K562 (cell line): ENCODE measurements around the gene ANKRD34A. TPM values are rescaled to one million over a fixed set of nuclear protein-coding genes. Genes with fewer than 3 reads are reported as not detected.

Experiments used
- ATAC-seq: fragments of 200-7000 bp; cut with Tn5 transposase; 3 replicates; pipeline ENCODE4 v1.9.1; 2020; ENCODE audit warnings: moderate library complexity
- BruUV-seq: library from RNA; stranded (reverse); fragments of 400-500 nt; replicated peaks from 2 replicates; lab custom pipeline; 2021; lab: Mats Ljungman, UMichigan
- CTCF ChIA-PET: fragments of 300-600 bp; formaldehyde crosslinking; extraction: SDS; loops from one replicate; lab custom pipeline; 2021; ENCODE audit warnings: low intra/inter-chr PET ratio; lab: Yijun Ruan, JAX
- POLR2A ChIA-PET: fragments of 300-600, 350-650 bp; sonication (Branson Sonifier 250); formaldehyde crosslinking; extraction: SDS; loops from one replicate; lab custom pipeline; 2021; ENCODE audit warnings: antibody characterized with exemption, inconsistent platforms; lab: Yijun Ruan, JAX
- DNase-seq, 4 experiments: peaks; one replicate each; pipeline versions ENCODE4 v3.0.0 to v3.0.0-alpha.2; 2011 to 2018; ENCODE audit warnings: low spot score in 3 of 4, mixed read lengths in 3 of 4; ENCODE audit errors: extremely low read depth in 1 of 4
- FAIRE-seq: peaks from 2 replicates; lab custom pipeline; 2011; peaks lifted over from hg19 to GRCh38; lab: Jason Lieb, UNC
- H2AFZ ChIP-seq: 2 replicates; pipeline ENCODE4 v1.6.0; 2011; ENCODE audit warnings: low read depth, low read length, control low read depth, inconsistent platforms
- H3K27ac ChIP-seq: fragments of 200-600 bp; 3 replicates; pipeline ENCODE4 v1.8.0; 2011; ENCODE audit warnings: low read depth, mild to moderate bottlenecking, control low read depth, inconsistent platforms, low read length, moderate library complexity, mixed read lengths; ENCODE audit errors: extremely low read depth
- H3K27me3 ChIP-seq, 2 experiments: fragments of 300-600 bp in 1 of 2; 2 replicates in 1 of 2; 3 replicates in 1 of 2; pipeline versions ENCODE4 v1.6.0 to v1.8.0; 2011; ENCODE audit warnings: inconsistent platforms in 2 of 2, low read length in 2 of 2, mild to moderate bottlenecking in 1 of 2, mixed read lengths in 1 of 2, moderate library complexity in 1 of 2; ENCODE audit not compliant: control insufficient read depth in 2 of 2, insufficient read depth in 2 of 2
- H3K36me3 ChIP-seq: fragments of 300-600 bp; 3 replicates; pipeline ENCODE4 v1.8.0; 2011; ENCODE audit warnings: mild to moderate bottlenecking, low read length, inconsistent platforms; ENCODE audit not compliant: control insufficient read depth, insufficient read depth
- H3K4me1 ChIP-seq, 2 experiments: fragments of 200-600 bp in 1 of 2; replicated peaks in 1 of 2; 2 replicates in 1 of 2; 3 replicates in 1 of 2; pipeline versions ENCODE4 v1.5.1 to v1.8.0; 2011; ENCODE audit warnings: inconsistent platforms in 2 of 2, low read length in 2 of 2, mild to moderate bottlenecking in 1 of 2, mixed read lengths in 1 of 2, moderate library complexity in 1 of 2; ENCODE audit not compliant: control insufficient read depth in 2 of 2, insufficient read depth in 2 of 2
- H3K4me2 ChIP-seq: 2 replicates; pipeline ENCODE4 v1.6.1; 2011; ENCODE audit warnings: low read length, control low read depth, inconsistent platforms, mixed read lengths; ENCODE audit not compliant: insufficient read depth
- H3K4me3 ChIP-seq: fragments of 200-600 bp; sonication (generic), shearing (Covaris generic); 2 replicates; pipeline ENCODE4 v1.5.1; 2016; ENCODE audit warnings: control low read depth, inconsistent platforms
- H3K79me2 ChIP-seq: fragments of 200-600 bp; 3 replicates; pipeline ENCODE4 v1.8.0; 2011; ENCODE audit warnings: low read length, inconsistent platforms; ENCODE audit not compliant: control insufficient read depth, insufficient read depth
- H3K9ac ChIP-seq, 2 experiments: 2 replicates each; pipeline versions ENCODE4 v1.6.0 to v1.6.1; 2011; ENCODE audit warnings: low read depth in 2 of 2, low read length in 2 of 2, control low read depth in 1 of 2, inconsistent platforms in 1 of 2, mild to moderate bottlenecking in 1 of 2, mixed read lengths in 1 of 2; ENCODE audit not compliant: insufficient read depth in 1 of 2
- H3K9me1 ChIP-seq: one replicate; pipeline ENCODE4 v1.6.0; 2011; ENCODE audit warnings: inconsistent platforms, mild to moderate bottlenecking, low read length, moderate library complexity; ENCODE audit not compliant: control insufficient read depth, insufficient read depth
- H3K9me3 ChIP-seq: replicated peaks from 2 replicates; pipeline ENCODE4 v1.5.1; 2011; ENCODE audit warnings: low read depth, low read length, inconsistent platforms; ENCODE audit not compliant: control insufficient read depth, insufficient read depth
- H4K20me1 ChIP-seq: replicated peaks from 2 replicates; pipeline ENCODE4 v1.6.1; 2011; ENCODE audit warnings: low read length, inconsistent platforms, mixed read lengths; ENCODE audit not compliant: control insufficient read depth, insufficient read depth
- ARID3A ChIP-seq: IDR thresholded peaks from 2 replicates; pipeline ENCODE4 v1.6.1; 2012; ENCODE audit warnings: low read depth, low read length, improper control_type of control experiment, borderline replicate concordance
- BCL6 ChIP-seq: fragments of 250-450 bp; sonication (Bioruptor Pico); IDR thresholded peaks from 2 replicates; pipeline ENCODE4 v1.4.0; 2020
- ETV6 ChIP-seq, 3 experiments: fragments of 150-350 bp in 1 of 3; sonication (generic) in 1 of 3; formaldehyde crosslinking in 1 of 3; IDR thresholded peaks; 2 replicates each; pipeline versions ENCODE4 v1.6.1 to v1.8.0; 2014 to 2022; ENCODE audit warnings: borderline replicate concordance in 2 of 3, low read depth in 2 of 3, antibody characterized with exemption in 1 of 3, low read length in 1 of 3, mild to moderate bottlenecking in 1 of 3, missing genetic modification reagents in 1 of 3
- LARP7 ChIP-seq: fragments of 450-650 bp; IDR thresholded peaks from 2 replicates; pipeline ENCODE4 v1.6.1; 2016
- MAZ ChIP-seq, 2 experiments: fragments of 450-650 bp in 1 of 2; sonication (generic) in 1 of 2; formaldehyde crosslinking; IDR thresholded peaks in 1 of 2; conservative IDR thresholded peaks in 1 of 2; 2 replicates each; pipeline versions ENCODE4 v1.4.0 to v1.5.0; 2020; ENCODE audit warnings: mild to moderate bottlenecking in 1 of 2, missing genetic modification reagents in 1 of 2
- MEF2D ChIP-seq: conservative IDR thresholded peaks from 2 replicates; pipeline ENCODE4 v1.6.1; 2016; ENCODE audit warnings: low read depth, missing genetic modification characterization, missing compliant biosample characterization
- MNT ChIP-seq, 2 experiments: fragments of 450-650 bp; conservative IDR thresholded peaks; 2 replicates each; pipeline ENCODE4 v1.6.1; 2017; ENCODE audit warnings: mild to moderate bottlenecking in 2 of 2, moderate library complexity in 2 of 2
- PCBP2 ChIP-seq: fragments of 200-400 bp; formaldehyde crosslinking; IDR thresholded peaks from 2 replicates; pipeline ENCODE4 v1.6.1; 2018; ENCODE audit warnings: low read length, low read depth, mild to moderate bottlenecking, moderate library complexity; ENCODE audit not compliant: poor library complexity, severe bottlenecking
- SREBF1 ChIP-seq: fragments of 150-350 bp; IDR thresholded peaks from 2 replicates; pipeline ENCODE4 v1.6.1; 2014; ENCODE audit warnings: antibody characterized with exemption, low read depth, low read length, borderline replicate concordance
- TAF9B ChIP-seq: fragments of 450-650 bp; IDR thresholded peaks from 2 replicates; pipeline ENCODE4 v1.6.1; 2018; ENCODE audit warnings: mild to moderate bottlenecking; ENCODE audit not compliant: partially characterized antibody
- ZKSCAN1 ChIP-seq: fragments of 150-350 bp; IDR thresholded peaks from 2 replicates; pipeline ENCODE4 v1.6.1; 2016; ENCODE audit warnings: low read depth, low read length
- ZNF124 ChIP-seq: sonication (generic); formaldehyde crosslinking; IDR thresholded peaks from 2 replicates; pipeline ENCODE4 v1.8.1; 2022; ENCODE audit warnings: missing genetic modification reagents
- ZNF212 ChIP-seq: fragments of 450-650 bp; formaldehyde crosslinking; IDR thresholded peaks from 2 replicates; pipeline ENCODE4 v1.4.0; 2020; ENCODE audit warnings: mild to moderate bottlenecking
- ZNF408 ChIP-seq: fragments of 250-450 bp; sonication (Bioruptor Pico); IDR thresholded peaks from 2 replicates; pipeline ENCODE4 v1.4.0; 2020; ENCODE audit warnings: low read depth, mild to moderate bottlenecking, moderate library complexity
- WGBS: fragments of 100-300 bp; shearing (Covaris generic); methylation state at CpG from one replicate; pipeline ENCODE4 v1.1.6; 2016; ENCODE audit warnings: low coverage, mixed read lengths; ENCODE audit not compliant: insufficient coverage; ENCODE audit errors: missing lambda C conversion rate; 5-methylcytosine and 5-hydroxymethylcytosine counted together
- in situ Hi-C: fragments of 300-500 bp; cut with MboI; formaldehyde crosslinking; loops from 4 replicates; pipeline ENCODE4 v1.15.0; 2018; ENCODE audit warnings: inconsistent platforms, mixed read lengths
- intact Hi-C: fragments of 100-400 bp; cut with micrococcal nuclease; formaldehyde crosslinking; loops from 2 replicates; pipeline ENCODE4 v1.14.2; 2022
- polyA plus RNA-seq, 8 experiments: library from polyadenylated mRNA; depleted of rRNA in 4 of 8; stranded (reverse) in 5 of 8; unstranded in 3 of 8; fragments of >200 nt; fragmentation: Nextera tagmentation in 2 of 8; fragmentation: Illumina TruSeq in 1 of 8; extraction: Ambion mirVana in 2 of 8; extraction: Trizol in 1 of 8; gene quantifications; 2 replicates each; pipeline versions ENCODE4 v1.2.1 to v1.2.3, GENCODE V29; 2011 to 2014; ENCODE audit warnings: inconsistent platforms in 1 of 8, missing spikeins in 1 of 8
- total RNA-seq, 7 experiments: library from RNA; depleted of rRNA in 6 of 7; stranded (reverse); fragments of >200 nt in 6 of 7; fragmentation: Illumina TruSeq in 2 of 7; extraction: Trizol in 2 of 7; gene quantifications; 2 replicates each; pipeline versions ENCODE4 v1.2.1 to v1.2.3, GENCODE V29; 2011 to 2021; ENCODE audit warnings: low replicate concordance in 1 of 7
- TF ChIP-seq, protein P1 (sequence below): sonication (generic); formaldehyde crosslinking; IDR thresholded peaks from 2 replicates; pipeline ENCODE4 v1.8.1; 2023; ENCODE audit warnings: mild to moderate bottlenecking, missing genetic modification reagents

ANKRD34A gene
- total and polyA plus RNA-seq, 9 of the 15 experiments (the other 6 are each of a cell fraction or from before 2014, with no cell fraction given), result 0.06 to 1.6 (median 0.43) TPM

GRCh38 chr1:145959957-145960467, 4.4 kb downstream of the ANKRD34A start:
- no peak overlapping the region for H3K27ac ChIP-seq
- H3K79me2 ChIP-seq, result peaks cover 31% of the 10 kb centered on the region
- no peaks in the 10 kb centered on the region for H3K9me1 ChIP-seq
- H3K36me3 ChIP-seq, result no peaks in the 10 kb centered on the region
- H3K4me1 ChIP-seq, result peaks cover 38 to 39% of the 10 kb centered on the region in 2 experiments; a peak in 4 of 5 replicates
- no peak for DNase-seq
- no TSS peak for BruUV-seq
- 90% methylated on average over 11 of the region's 12 CpGs for WGBS
- no peaks in the 10 kb centered on the region; a peak in 1 of 5 replicates for H3K27me3 ChIP-seq
- no peak overlapping the region for H3K4me3 ChIP-seq
- no peak overlapping the region for H3K4me2 ChIP-seq
- no peak overlapping the region for H2AFZ ChIP-seq
- TF ChIP-seq LARP7, result no peak
- TF ChIP-seq ZKSCAN1, result no peak
- TF ChIP-seq ZNF124 (CRISPR knock-in tag), result no peak
- TF ChIP-seq MAZ (CRISPR knock-in tag; conservative IDR thresholded peaks at IDR 0.05 in 1 of 2, IDR thresholded peaks at IDR 0.05 in 1 of 2), result no peak
- TF ChIP-seq ARID3A, result no peak
- TF ChIP-seq BCL6, result no peak
- no peak for TF ChIP-seq TAF9B
- no peak for TF ChIP-seq MNT (conservative IDR thresholded peaks at IDR 0.05)
- no peak for TF ChIP-seq ZNF212
- no peak for TF ChIP-seq ETV6 (IDR thresholded peaks at IDR 0.05; ENCODE audit: borderline replicate concordance in 1 of 2, low read depth in 2 of 2, low read length in 1 of 2)
- no peak for TF ChIP-seq ETV6 (CRISPR knock-in tag; IDR thresholded peaks at IDR 0.05; ENCODE audit: borderline replicate concordance)
- TF ChIP-seq MEF2D (tag), result no peak
- no peak for TF ChIP-seq SREBF1
- TF ChIP-seq ZNF408, result no peak
- TF ChIP-seq, protein P1, sequence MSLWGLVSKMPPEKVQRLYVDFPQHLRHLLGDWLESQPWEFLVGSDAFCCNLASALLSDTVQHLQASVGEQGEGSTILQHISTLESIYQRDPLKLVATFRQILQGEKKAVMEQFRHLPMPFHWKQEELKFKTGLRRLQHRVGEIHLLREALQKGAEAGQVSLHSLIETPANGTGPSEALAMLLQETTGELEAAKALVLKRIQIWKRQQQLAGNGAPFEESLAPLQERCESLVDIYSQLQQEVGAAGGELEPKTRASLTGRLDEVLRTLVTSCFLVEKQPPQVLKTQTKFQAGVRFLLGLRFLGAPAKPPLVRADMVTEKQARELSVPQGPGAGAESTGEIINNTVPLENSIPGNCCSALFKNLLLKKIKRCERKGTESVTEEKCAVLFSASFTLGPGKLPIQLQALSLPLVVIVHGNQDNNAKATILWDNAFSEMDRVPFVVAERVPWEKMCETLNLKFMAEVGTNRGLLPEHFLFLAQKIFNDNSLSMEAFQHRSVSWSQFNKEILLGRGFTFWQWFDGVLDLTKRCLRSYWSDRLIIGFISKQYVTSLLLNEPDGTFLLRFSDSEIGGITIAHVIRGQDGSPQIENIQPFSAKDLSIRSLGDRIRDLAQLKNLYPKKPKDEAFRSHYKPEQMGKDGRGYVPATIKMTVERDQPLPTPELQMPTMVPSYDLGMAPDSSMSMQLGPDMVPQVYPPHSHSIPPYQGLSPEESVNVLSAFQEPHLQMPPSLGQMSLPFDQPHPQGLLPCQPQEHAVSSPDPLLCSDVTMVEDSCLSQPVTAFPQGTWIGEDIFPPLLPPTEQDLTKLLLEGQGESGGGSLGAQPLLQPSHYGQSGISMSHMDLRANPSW (CRISPR knock-in tag), result no peak
- TF ChIP-seq PCBP2, result no peak
- POLR2A ChIA-PET, result no interaction called here
- no peaks in the 10 kb centered on the region for H3K9me3 ChIP-seq
- H3K9ac ChIP-seq, result no peak overlapping the region
- CTCF ChIA-PET, result no interaction called here
- in situ Hi-C loops, result no loop called here
- no peak for ATAC-seq
- no peak for FAIRE-seq
- no peaks in the 10 kb centered on the region for H4K20me1 ChIP-seq
- intact Hi-C loops, result no loop called here
